GM13977 (cell line): ENCODE results near the gene PBX4.
A peak's percentile ranks its signal among the peaks of the same experiment; 100 is the strongest.

ENCODE experiments used
- DNase-seq: peaks from one replicate; pipeline ENCODE4 v3.0.0; 2012; ENCODE audit warnings: low spot score
- in situ Hi-C: fragments of 300-500 bp; cut with MboI; formaldehyde crosslinking; loops from one replicate; pipeline ENCODE4 v1.12.0; 2022; ENCODE audit warnings: low sequenced_read_pairs, low pct_unique_long_range_greater_than_20kb, mixed read lengths, inconsistent platforms; ENCODE audit not compliant: unreplicated experiment
- TF ChIP-seq, protein P1 (sequence below): IDR thresholded peaks from 2 replicates; pipeline ENCODE4 v1.5.1; 2012; ENCODE audit warnings: mild to moderate bottlenecking, control low read depth; ENCODE audit not compliant: insufficient read depth; ENCODE audit errors: extremely low read depth, missing control alignments

Gene PBX4

DNA sequence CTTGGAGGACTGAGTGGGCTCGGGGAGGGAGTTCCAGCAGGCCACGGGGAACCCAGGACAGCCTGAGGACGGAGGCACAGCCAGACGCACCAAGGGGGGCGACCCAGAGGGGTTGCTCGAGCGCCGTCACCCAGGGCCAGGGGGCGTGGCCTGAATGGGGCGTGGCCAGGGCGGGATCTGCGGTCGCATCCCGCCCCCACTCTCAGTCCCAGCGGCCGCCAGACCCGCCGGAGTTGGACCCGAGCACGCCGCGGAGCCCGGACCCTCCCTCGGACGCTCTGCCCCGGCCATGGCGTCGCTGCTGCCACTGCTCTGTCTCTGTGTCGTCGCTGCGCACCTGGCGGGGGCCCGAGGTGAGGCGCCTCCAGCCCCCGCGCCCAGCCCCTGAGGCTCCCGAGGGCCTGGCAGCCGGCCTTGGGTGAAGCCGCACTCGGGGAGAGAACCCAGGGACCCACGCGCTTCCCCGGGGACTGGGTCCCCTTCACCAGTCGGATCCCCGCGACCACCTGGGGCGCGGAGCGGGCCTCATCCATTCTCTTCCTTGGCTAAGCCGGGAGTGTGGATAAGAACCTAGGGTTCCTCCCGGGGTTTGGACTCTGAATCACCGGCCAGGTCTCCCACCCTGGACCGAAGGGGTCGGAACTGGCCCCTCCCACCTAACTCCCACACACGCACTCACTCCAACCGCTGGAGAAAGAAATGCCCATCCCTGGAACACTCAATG is 80.3 kb downstream of the PBX4 start, which contains the start of gene CILP2:
TSS of gene CILP2 (plus strand) at position 205 of the 724 bp plus-strand sequence. CDS start at position 290, 85 bp downstream.
- in situ Hi-C loops, result loop anchor here (25.0 kb wide), 2 partner anchors 424 to 699 kb away; no protein-coding TSS in a partner anchor
- TF ChIP-seq, protein P1, sequence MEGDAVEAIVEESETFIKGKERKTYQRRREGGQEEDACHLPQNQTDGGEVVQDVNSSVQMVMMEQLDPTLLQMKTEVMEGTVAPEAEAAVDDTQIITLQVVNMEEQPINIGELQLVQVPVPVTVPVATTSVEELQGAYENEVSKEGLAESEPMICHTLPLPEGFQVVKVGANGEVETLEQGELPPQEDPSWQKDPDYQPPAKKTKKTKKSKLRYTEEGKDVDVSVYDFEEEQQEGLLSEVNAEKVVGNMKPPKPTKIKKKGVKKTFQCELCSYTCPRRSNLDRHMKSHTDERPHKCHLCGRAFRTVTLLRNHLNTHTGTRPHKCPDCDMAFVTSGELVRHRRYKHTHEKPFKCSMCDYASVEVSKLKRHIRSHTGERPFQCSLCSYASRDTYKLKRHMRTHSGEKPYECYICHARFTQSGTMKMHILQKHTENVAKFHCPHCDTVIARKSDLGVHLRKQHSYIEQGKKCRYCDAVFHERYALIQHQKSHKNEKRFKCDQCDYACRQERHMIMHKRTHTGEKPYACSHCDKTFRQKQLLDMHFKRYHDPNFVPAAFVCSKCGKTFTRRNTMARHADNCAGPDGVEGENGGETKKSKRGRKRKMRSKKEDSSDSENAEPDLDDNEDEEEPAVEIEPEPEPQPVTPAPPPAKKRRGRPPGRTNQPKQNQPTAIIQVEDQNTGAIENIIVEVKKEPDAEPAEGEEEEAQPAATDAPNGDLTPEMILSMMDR, result no peak
- DNase-seq, result peak; percentile 83

DNA sequence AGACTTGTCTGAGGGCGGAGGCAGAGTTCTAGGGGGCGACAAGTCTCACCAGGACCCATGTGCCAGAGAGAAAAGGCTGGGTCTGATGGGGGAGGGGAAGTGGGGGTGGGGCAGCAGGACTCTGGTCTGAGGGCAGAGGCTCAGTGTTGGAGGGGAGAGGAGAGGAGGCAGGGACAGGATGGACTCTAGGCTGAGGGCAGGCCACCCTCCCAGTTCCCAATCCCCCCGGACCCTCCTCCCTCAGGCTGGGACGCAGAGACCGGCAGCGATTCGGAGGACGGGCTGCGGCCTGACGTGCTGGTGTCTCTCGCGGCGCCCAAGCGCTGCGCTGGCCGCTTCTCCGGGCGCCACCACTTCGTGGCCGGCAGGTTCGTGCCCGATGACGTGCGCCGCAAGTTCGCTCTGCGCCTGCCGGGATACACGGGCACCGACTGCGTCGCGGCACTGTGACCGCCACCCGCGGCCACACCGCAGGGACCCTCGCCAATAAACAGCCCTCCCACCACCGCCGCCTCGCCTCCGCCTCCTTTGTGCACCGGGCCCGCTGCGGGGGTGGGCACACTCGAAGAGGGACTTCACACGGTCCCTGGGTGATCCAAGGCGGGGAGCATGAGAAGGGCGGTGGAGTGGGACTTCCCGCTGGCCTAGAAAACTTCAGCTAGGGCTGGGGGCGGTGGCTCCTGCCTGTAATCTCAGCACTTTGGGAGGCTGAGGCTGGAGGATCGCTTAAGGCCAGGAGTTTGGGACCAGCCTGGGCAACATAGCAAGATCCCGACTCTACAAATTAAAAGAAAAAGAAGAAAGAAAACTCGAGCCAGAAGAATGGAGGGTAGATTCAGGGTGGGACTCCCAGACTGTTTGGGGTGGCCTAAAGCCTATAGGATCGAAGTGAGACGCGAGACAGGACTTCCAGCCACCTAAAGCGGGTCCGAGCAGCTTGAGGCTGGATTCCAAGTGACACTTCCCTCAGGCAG is 81.1 kb downstream of the PBX4 start:
- TF ChIP-seq, protein P1, result no peak
- peak; percentile 71 for DNase-seq
- in situ Hi-C loops, result loop anchor here (25.0 kb wide), 2 partner anchors 425 to 700 kb away; no protein-coding TSS in a partner anchor

DNA sequence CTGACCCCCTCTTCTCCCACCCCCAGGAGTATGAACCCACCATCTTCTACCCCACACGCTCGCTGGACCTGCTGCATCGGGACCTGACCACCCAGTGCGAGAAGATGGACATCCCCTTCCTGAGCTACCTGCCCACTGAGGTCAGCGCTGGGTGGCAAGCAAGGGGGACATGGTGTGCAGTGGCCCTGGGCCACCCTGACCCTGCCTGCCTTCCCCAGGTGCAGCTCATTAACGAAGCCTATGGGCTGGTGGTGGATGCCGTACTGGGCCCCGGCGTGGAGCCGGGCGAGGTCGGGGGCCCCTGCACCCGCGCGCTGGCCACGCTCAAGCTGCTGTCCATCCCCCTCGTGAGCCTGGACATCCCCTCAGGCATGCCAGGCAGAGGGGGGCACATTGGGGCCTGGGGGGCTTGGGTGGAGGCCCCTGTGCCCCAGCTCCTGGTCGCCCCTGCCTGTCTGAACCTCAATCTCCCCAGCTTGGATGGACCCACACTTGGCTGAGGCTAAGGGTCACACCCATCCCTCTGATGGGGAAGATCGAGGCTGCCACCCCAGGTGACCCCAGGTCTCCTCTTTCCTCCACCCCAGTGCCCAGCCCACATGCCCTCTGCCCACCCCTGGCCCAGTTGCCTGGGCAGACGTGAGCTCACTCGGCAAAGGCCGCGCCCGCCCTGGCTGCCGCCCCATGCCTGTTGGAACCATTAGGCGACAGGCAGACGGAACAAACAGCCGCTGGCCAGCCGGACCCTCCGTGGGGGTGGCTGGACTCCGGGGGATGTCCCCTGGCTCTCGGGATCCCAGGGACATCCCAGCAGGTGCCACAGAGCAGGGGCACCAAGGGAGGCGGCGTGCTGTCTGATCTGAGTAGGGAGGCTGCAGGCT is 82.9 kb downstream of the PBX4 start:
- TF ChIP-seq, protein P1, result no peak
- in situ Hi-C loops, result loop anchor here (25.0 kb wide), 2 partner anchors 427 to 702 kb away; no protein-coding TSS in a partner anchor
- no peak for DNase-seq

DNA sequence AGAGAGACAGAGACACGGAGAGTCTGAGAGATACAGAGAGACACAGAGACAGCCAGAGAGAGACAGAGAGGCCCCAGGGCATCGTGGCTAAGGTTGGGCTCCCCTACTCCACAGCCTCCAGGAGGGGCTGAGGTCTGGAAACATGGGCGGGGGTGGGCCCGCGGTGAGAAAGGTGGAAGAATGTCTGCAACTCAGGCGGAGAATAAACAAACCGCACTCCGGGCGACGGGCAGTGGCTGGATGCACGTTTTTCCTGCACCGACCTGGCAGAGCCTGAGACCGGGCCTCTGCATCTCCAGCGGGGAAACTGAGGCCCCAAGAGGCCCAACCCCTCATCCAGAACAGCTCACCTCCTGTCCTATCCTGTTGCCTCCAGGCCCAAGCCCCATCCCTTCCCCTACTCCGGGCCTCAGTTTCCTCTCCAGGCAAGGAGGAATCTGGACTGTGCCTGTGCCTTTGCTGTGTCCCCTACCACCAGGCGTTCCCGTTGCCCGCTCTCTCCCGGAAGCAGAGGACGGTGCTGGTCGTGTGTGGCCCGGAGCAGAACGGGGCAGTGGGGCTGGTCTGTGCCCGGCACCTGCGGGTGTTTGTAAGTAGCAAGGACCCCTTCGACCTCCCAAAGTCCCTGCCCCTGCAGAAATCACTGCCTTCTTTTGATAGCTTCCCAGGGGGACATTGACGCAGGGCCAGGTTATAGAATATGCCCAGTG is 83.8 kb downstream of the PBX4 start:
- DNase-seq, result no peak
- in situ Hi-C loops, result loop anchor here (25.0 kb wide), 2 partner anchors 428 to 703 kb away; no protein-coding TSS in a partner anchor
- TF ChIP-seq, protein P1, result no peak

DNA sequence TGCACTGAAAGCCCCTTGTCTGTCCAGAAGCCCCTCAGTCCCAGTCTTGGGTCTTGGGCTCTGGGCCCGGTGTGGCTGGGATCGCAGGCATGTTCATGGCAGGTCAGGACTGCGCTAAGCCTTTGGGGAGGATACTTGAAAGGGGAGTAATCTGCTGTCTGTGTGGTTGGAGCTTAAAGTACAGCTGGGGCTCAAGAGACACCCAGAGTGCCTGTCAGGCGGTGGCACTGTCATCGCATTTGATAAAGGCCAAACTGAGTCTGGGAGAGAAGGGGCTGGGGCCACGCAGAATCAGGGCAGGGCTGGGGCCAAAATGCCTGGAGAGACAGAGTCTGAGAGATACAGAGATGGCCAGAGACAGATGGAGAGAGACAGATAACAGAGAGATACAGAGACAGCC is 84.6 kb downstream of the PBX4 start:
- TF ChIP-seq, protein P1, result no peak
- DNase-seq, result no peak
- in situ Hi-C loops, result loop anchor here (25.0 kb wide), 2 partner anchors 428 to 703 kb away; no protein-coding TSS in a partner anchor
